HG02759 (cell line): ENCODE data around the gene PLA2G12A.

Experiments used
- ATAC-seq: cut with Tn5 transposase; IDR thresholded peaks from one replicate; pipeline ENCODE4 v1.9.1; 2021; ENCODE audit warnings: mild to moderate bottlenecking, moderate library complexity; ENCODE audit not compliant: unreplicated experiment

Gene PLA2G12A

GRCh38 chr4:109729117-109729717, 653 bp downstream of the PLA2G12A start:
- no peak for ATAC-seq

GRCh38 chr4:109728385-109728784, 1.5 kb downstream of the PLA2G12A start:
- ATAC-seq, result no peak

- ATAC-seq, result no peak
Observed at GRCh38 chr4:109723110-109723509, 6.8 kb downstream of the PLA2G12A start.

GRCh38 chr4:109722357-109722756, 7.5 kb downstream of the PLA2G12A start:
- no peak for ATAC-seq

GRCh38 chr4:109721033-109721432, 8.8 kb downstream of the PLA2G12A start:
- no peak for ATAC-seq

- ATAC-seq, result no peak
Observed at GRCh38 chr4:109719604-109720003, 10.3 kb downstream of the PLA2G12A start.

GRCh38 chr4:109718759-109719158, 11.1 kb downstream of the PLA2G12A start:
- ATAC-seq, result no peak

GRCh38 chr4:109713500-109713899, 16.4 kb downstream of the PLA2G12A start:
- no peak for ATAC-seq

- ATAC-seq, result peak; percentile 88
Observed at GRCh38 chr4:109708990-109709389, 20.9 kb downstream of the PLA2G12A start.

- ATAC-seq, result no peak
Observed at GRCh38 chr4:109708435-109708834, 21.4 kb downstream of the PLA2G12A start.

GRCh38 chr4:109703664-109704361, 26.1 kb downstream of the PLA2G12A start:
- no peak for ATAC-seq

GRCh38 chr4:109702950-109703663, 26.8 kb downstream of the PLA2G12A start, which contains the start of gene CASP6:
Gene CASP6 (minus strand): TSS chr4:109703445. CDS start chr4:109703395, 50 bp downstream.
- peak; percentile 74 for ATAC-seq

- no peak for ATAC-seq
Observed at GRCh38 chr4:109701566-109702410, 28.1 kb downstream of the PLA2G12A start.

- ATAC-seq, result no peak
Observed at GRCh38 chr4:109699553-109700225, 30.2 kb downstream of the PLA2G12A start.

- ATAC-seq, result no peak
Observed at GRCh38 chr4:109698656-109699055, 31.2 kb downstream of the PLA2G12A start.

- peak; percentile 3 for ATAC-seq
Observed at GRCh38 chr4:109691411-109691920, 38.4 kb downstream of the PLA2G12A start.

GRCh38 chr4:109690690-109691410, 39.0 kb downstream of the PLA2G12A start:
- peak; percentile 85 for ATAC-seq

- no peak for ATAC-seq
Observed at GRCh38 chr4:109684727-109685126, 45.1 kb downstream of the PLA2G12A start.

- no peak for ATAC-seq
Observed at GRCh38 chr4:109683621-109684253, 46.1 kb downstream of the PLA2G12A start.
